Liver (tissue), 9 donors: Measurements from ENCODE around the gene RRP12. TPM values are rescaled to one million over a fixed set of nuclear protein-coding genes. Genes with fewer than 3 reads are reported as not detected.

Experiments used
- DNase-seq: peaks from one replicate; pipeline ENCODE4 v3.0.0-alpha.2; 2017; ENCODE audit warnings: low spot score
- H3K27ac ChIP-seq, 2 donors: one replicate each; pipeline ENCODE4 v1.7.0; 2013; ENCODE audit warnings: inconsistent platforms in 2 of 2, low read length in 2 of 2, control low read depth in 1 of 2, low read depth in 1 of 2, mild to moderate bottlenecking in 1 of 2
- H3K27me3 ChIP-seq, 4 donors: one replicate each; pipeline versions ENCODE4 v1.6.1 to v1.7.0; 2013; ENCODE audit warnings: low read length in 3 of 4, inconsistent platforms in 1 of 4, mild to moderate bottlenecking in 1 of 4, moderate library complexity in 1 of 4; ENCODE audit not compliant: control insufficient read depth in 4 of 4, insufficient read depth in 4 of 4
- H3K36me3 ChIP-seq, 4 donors: one replicate each; pipeline versions ENCODE4 v1.6.1 to v1.7.0; 2013; ENCODE audit warnings: low read length in 3 of 4, mild to moderate bottlenecking in 3 of 4, low read depth in 1 of 4, moderate library complexity in 1 of 4; ENCODE audit not compliant: control insufficient read depth in 4 of 4, insufficient read depth in 3 of 4
- H3K4me1 ChIP-seq, 4 donors: one replicate each; pipeline versions ENCODE4 v1.6.1 to v1.7.0; 2013; ENCODE audit warnings: low read length in 3 of 4, mild to moderate bottlenecking in 3 of 4, moderate library complexity in 1 of 4; ENCODE audit not compliant: control insufficient read depth in 4 of 4, insufficient read depth in 4 of 4
- H3K4me3 ChIP-seq, 3 donors: one replicate each; pipeline versions ENCODE4 v1.6.1 to v1.7.0; 2013; ENCODE audit warnings: low read length in 3 of 3, control low read depth in 1 of 3, low read depth in 1 of 3, mild to moderate bottlenecking in 1 of 3
- H3K9ac ChIP-seq, 2 donors: one replicate each; pipeline ENCODE4 v1.7.0; 2013; ENCODE audit warnings: low read length in 2 of 2, mild to moderate bottlenecking in 2 of 2, moderate library complexity in 2 of 2, control low read depth in 1 of 2, low read depth in 1 of 2
- H3K9me3 ChIP-seq, 4 donors: one replicate each; pipeline versions ENCODE4 v1.6.1 to v1.7.0; 2013; ENCODE audit warnings: low read length in 3 of 4; ENCODE audit not compliant: control insufficient read depth in 4 of 4
- FOXA2 ChIP-seq: IDR thresholded peaks from 2 replicates; pipeline ENCODE4 v1.6.1; 2016; ENCODE audit warnings: antibody characterized with exemption
- GABPA ChIP-seq, 2 donors: IDR thresholded peaks in 1 of 2; conservative IDR thresholded peaks in 1 of 2; 2 replicates each; pipeline ENCODE4 v1.6.1; 2016; ENCODE audit warnings: antibody characterized with exemption in 2 of 2, mild to moderate bottlenecking in 1 of 2, moderate library complexity in 1 of 2
- HNF4A ChIP-seq, 2 donors: conservative IDR thresholded peaks; 2 replicates each; pipeline ENCODE4 v1.6.1; 2016; ENCODE audit warnings: antibody characterized with exemption in 2 of 2, mild to moderate bottlenecking in 2 of 2
- MAX ChIP-seq: IDR thresholded peaks from 2 replicates; pipeline ENCODE4 v1.6.1; 2016; ENCODE audit warnings: antibody characterized with exemption
- NR2F2 ChIP-seq: IDR thresholded peaks from 2 replicates; pipeline ENCODE4 v1.6.1; 2016; ENCODE audit warnings: antibody characterized with exemption
- RAD21 ChIP-seq, 2 donors: IDR thresholded peaks; 2 replicates each; pipeline ENCODE4 v1.6.1; 2016; ENCODE audit warnings: antibody characterized with exemption in 2 of 2, mild to moderate bottlenecking in 2 of 2
- RXRA ChIP-seq, 2 donors: IDR thresholded peaks; 2 replicates each; pipeline ENCODE4 v1.6.1; 2017 to 2018; ENCODE audit warnings: antibody characterized with exemption in 2 of 2, mild to moderate bottlenecking in 1 of 2
- SP1 ChIP-seq: IDR thresholded peaks from 2 replicates; pipeline ENCODE4 v1.6.1; 2018; ENCODE audit warnings: antibody characterized with exemption, mild to moderate bottlenecking
- WGBS: extraction: QIAGEN DNeasy Blood & Tissue Kit; methylation state at CpG from one replicate; pipeline ENCODE4 v1.1.7; 2013; 5-methylcytosine and 5-hydroxymethylcytosine counted together
- polyA plus RNA-seq, 2 donors: library from polyadenylated mRNA; stranded (reverse) in 1 of 2; unstranded in 1 of 2; fragments of 200-250 nt in 1 of 2; fragments of >200 nt in 1 of 2; fragmentation: Nextera tagmentation in 1 of 2; extraction: Ambion mirVana in 1 of 2; gene quantifications; one replicate each; pipeline versions ENCODE4 v1.2.1 to v1.2.3, GENCODE V29; 2013 to 2015
- total RNA-seq, 2 donors: library from RNA; depleted of rRNA; stranded (reverse); fragments of >200 nt; gene quantifications; one replicate each; pipeline ENCODE4 v1.2.3, GENCODE V29; 2014
- TF ChIP-seq, protein P1 (sequence below): fragments of 150-350 bp; IDR thresholded peaks from 2 replicates; pipeline ENCODE4 v1.5.1; 2017; ENCODE audit warnings: improper control_type of control experiment, low read depth, low read length; ENCODE audit not compliant: missing input control
- donor health status: healthy.
- donor health status: healthy.
- donor health status: healthy.
- donor health status: healthy.
- donor health status: healthy.

The RRP12 gene
- total and polyA plus RNA-seq, 4 donors, result 5.7 to 9.6 (median 6.9) TPM

GRCh38 chr10:97406064-97406463, 4.9 kb upstream of the RRP12 start:
- DNase-seq, result no peak
- 84% methylated on average over 3 of the region's 3 CpGs for WGBS
- Histone ChIP-seq H3K27me3 (no peaks in the 10 kb centered on the region), H3K36me3 (no peaks in the 10 kb centered on the region), H3K4me3 (no peak overlapping the region), H3K4me1 (peaks cover 0 to 7% (median 4%) of the 10 kb centered on the region in 4 donors), H3K9ac (no peak overlapping the region), H3K9me3 (no peaks in the 10 kb centered on the region), H3K27ac (peak overlapping the region; percentile 20 to 28)
- TF ChIP-seq, protein P1, sequence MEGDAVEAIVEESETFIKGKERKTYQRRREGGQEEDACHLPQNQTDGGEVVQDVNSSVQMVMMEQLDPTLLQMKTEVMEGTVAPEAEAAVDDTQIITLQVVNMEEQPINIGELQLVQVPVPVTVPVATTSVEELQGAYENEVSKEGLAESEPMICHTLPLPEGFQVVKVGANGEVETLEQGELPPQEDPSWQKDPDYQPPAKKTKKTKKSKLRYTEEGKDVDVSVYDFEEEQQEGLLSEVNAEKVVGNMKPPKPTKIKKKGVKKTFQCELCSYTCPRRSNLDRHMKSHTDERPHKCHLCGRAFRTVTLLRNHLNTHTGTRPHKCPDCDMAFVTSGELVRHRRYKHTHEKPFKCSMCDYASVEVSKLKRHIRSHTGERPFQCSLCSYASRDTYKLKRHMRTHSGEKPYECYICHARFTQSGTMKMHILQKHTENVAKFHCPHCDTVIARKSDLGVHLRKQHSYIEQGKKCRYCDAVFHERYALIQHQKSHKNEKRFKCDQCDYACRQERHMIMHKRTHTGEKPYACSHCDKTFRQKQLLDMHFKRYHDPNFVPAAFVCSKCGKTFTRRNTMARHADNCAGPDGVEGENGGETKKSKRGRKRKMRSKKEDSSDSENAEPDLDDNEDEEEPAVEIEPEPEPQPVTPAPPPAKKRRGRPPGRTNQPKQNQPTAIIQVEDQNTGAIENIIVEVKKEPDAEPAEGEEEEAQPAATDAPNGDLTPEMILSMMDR, result no peak
- TF ChIP-seq HNF4A (conservative IDR thresholded peaks at IDR 0.05), result no peak
- no peak for TF ChIP-seq GABPA (IDR thresholded peaks at IDR 0.05 in 1 of 2, conservative IDR thresholded peaks at IDR 0.05 in 1 of 2)
- TF ChIP-seq NR2F2, result no peak
- TF ChIP-seq RAD21 (IDR thresholded peaks at IDR 0.05), result no peak
- no peak for TF ChIP-seq SP1
- TF ChIP-seq FOXA2, result no peak
- TF ChIP-seq MAX, result no peak

DNA sequence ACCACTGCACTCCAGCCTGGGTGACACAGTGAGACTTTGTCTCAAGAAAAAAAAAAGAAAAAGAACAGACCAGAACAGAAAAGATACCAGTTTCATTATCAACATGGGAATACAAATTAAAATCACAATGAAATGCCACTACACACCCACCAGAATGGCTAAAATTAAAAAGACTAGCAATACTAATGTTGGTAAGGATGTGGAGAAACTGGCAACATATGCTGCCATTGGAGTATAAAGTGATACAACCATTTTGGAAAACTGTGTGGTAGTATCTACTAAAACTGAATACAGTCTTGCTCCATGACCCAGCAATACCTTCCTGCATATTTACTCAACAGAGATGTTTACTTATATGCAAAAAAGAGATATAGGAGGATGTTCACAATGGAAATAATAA, 2.9 kb upstream of the RRP12 start:
- no peak for DNase-seq
- Histone ChIP-seq H3K9me3 (no peaks in the 10 kb centered on the region), H3K36me3 (no peaks in the 10 kb centered on the region), H3K27ac (no peak overlapping the region), H3K4me3 (no peak overlapping the region), H3K9ac (no peak overlapping the region), H3K27me3 (no peaks in the 10 kb centered on the region), H3K4me1 (peaks cover 6 to 18% (median 9%) of the 10 kb centered on the region in 4 donors)
- TF ChIP-seq RXRA (IDR thresholded peaks at IDR 0.05), result no peak

DNA sequence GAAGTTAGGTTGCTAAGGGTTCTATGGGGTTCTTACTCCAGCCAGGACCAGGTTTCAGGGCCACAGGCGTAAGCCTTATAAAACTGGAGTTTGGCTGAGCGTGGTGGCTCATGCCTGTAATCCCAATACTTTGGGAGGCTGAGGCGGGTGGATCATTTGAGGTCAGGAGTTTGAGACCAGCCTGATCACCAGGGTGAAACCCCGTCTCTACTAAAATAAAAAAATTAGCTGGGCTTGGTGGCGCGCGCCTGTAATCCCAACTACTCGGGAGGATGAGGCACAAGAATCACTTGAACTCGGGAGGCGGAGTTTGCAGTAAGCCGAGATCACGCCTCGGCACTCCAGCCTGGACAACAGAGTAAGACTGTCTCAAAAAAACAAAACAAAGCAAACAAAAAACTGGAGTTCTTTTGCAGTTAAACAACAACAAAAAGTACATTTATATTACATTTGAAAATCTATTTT, 347 bp upstream of the RRP12 start:
- H3K9ac ChIP-seq, result no peak overlapping the region
- H3K9me3 ChIP-seq, result no peaks in the 10 kb centered on the region
- H3K36me3 ChIP-seq, result peaks cover 0 to 3% (median under 1%) of the 10 kb centered on the region in 4 donors
- 65% methylated on average over 13 of the region's 13 CpGs for WGBS
- DNase-seq, result no peak
- TF ChIP-seq RAD21 (IDR thresholded peaks at IDR 0.05) (no peak), RXRA (IDR thresholded peaks at IDR 0.05) (peak in 1 of 2 donors; percentile 4)
- TF ChIP-seq, protein P1, result no peak
- H3K27ac ChIP-seq, result peak overlapping the region in 1 of 2 donors; percentile 75
- peaks cover 6 to 11% (median 7%) of the 10 kb centered on the region in 4 donors for H3K4me1 ChIP-seq
- H3K4me3 ChIP-seq, result no peak overlapping the region
- H3K27me3 ChIP-seq, result no peaks in the 10 kb centered on the region
